K562 (cell line): ENCODE data around the gene MRPL2. TPM values are rescaled to one million over a fixed set of nuclear protein-coding genes. Genes with fewer than 3 reads are reported as not detected.
A peak's percentile ranks its signal among the peaks of the same experiment; 100 is the strongest.

Experiments
- BACH1 ChIP-seq: fragments of 200-800 bp; sonication (Bioruptor generic); IDR thresholded peaks from 2 replicates; pipeline ENCODE4 v1.6.1; 2016; ENCODE audit warnings: missing genetic modification characterization, missing compliant biosample characterization
- E2F5 ChIP-seq: sonication (generic); formaldehyde crosslinking; IDR thresholded peaks from 2 replicates; pipeline ENCODE4 v1.8.0; 2022; ENCODE audit warnings: mild to moderate bottlenecking, missing genetic modification reagents
- EWSR1 ChIP-seq: fragments of 450-650 bp; IDR thresholded peaks from 2 replicates; pipeline ENCODE4 v1.6.1; 2018; ENCODE audit warnings: borderline replicate concordance, mild to moderate bottlenecking, low read depth, moderate library complexity; ENCODE audit not compliant: partially characterized antibody
- ILF3 ChIP-seq: fragments of 450-650 bp; IDR thresholded peaks from 2 replicates; pipeline ENCODE4 v1.6.1; 2018; ENCODE audit warnings: antibody characterized with exemption, mild to moderate bottlenecking, moderate library complexity, borderline replicate concordance
- MCM7 ChIP-seq, 2 experiments: fragments of 450-650 bp; IDR thresholded peaks; 2 replicates each; pipeline ENCODE4 v1.6.1; 2016 to 2018
- NR2C2 ChIP-seq, 2 experiments: fragments of 200-800 bp in 1 of 2; sonication (Bioruptor generic) in 1 of 2; sonication (generic) in 1 of 2; formaldehyde crosslinking in 1 of 2; IDR thresholded peaks; 2 replicates each; pipeline versions ENCODE4 v1.6.1 to v1.8.0; 2016 to 2022; ENCODE audit warnings: mild to moderate bottlenecking in 1 of 2, missing compliant biosample characterization in 1 of 2, missing genetic modification characterization in 1 of 2, missing genetic modification reagents in 1 of 2
- POLR2B ChIP-seq: fragments of 450-650 bp; IDR thresholded peaks from 2 replicates; pipeline ENCODE4 v1.6.1; 2018; ENCODE audit warnings: low read depth; ENCODE audit not compliant: partially characterized antibody
- PTRF ChIP-seq: fragments of 450-650 bp; IDR thresholded peaks from 2 replicates; pipeline ENCODE4 v1.6.1; 2016; ENCODE audit warnings: mild to moderate bottlenecking, missing genetic modification characterization, missing compliant biosample characterization
- SREBF2 ChIP-seq: sonication (generic); formaldehyde crosslinking; IDR thresholded peaks from 2 replicates; pipeline ENCODE4 v1.4.0; 2020; ENCODE audit warnings: mild to moderate bottlenecking, missing genetic modification reagents
- SRSF3 ChIP-seq: fragments of 200-400 bp; formaldehyde crosslinking; IDR thresholded peaks from 2 replicates; pipeline ENCODE4 v1.6.1; 2016; ENCODE audit warnings: mild to moderate bottlenecking, low read length, moderate library complexity; ENCODE audit not compliant: insufficient read depth
- TEAD4 ChIP-seq, 2 experiments: sonication (generic) in 1 of 2; formaldehyde crosslinking in 1 of 2; IDR thresholded peaks; 2 replicates each; pipeline versions ENCODE4 v1.6.1 to v1.8.0; 2012 to 2022; ENCODE audit warnings: borderline replicate concordance in 1 of 2, inconsistent platforms in 1 of 2, low read length in 1 of 2, mild to moderate bottlenecking in 1 of 2, missing genetic modification reagents in 1 of 2
- TSHZ1 ChIP-seq: fragments of 250-450 bp; sonication (Bioruptor Pico); IDR thresholded peaks from 2 replicates; pipeline ENCODE4 v1.4.0; 2020; ENCODE audit warnings: mild to moderate bottlenecking, moderate library complexity
- ZFP30 ChIP-seq: fragments of 250-450 bp; sonication (Bioruptor Pico); IDR thresholded peaks from 2 replicates; pipeline ENCODE4 v1.8.0; 2022; ENCODE audit warnings: moderate library complexity, mild to moderate bottlenecking, inconsistent platforms, borderline replicate concordance
- ZNF561 ChIP-seq: fragments of 450-650 bp; formaldehyde crosslinking; conservative IDR thresholded peaks from 2 replicates; pipeline ENCODE4 v1.4.0; 2020; ENCODE audit warnings: mild to moderate bottlenecking, moderate library complexity
- ZNF77 ChIP-seq: fragments of 250-450 bp; sonication (Bioruptor Pico); IDR thresholded peaks from 2 replicates; pipeline ENCODE4 v1.5.0; 2020
- polyA plus RNA-seq, 8 experiments: library from polyadenylated mRNA; depleted of rRNA in 4 of 8; stranded (reverse) in 5 of 8; unstranded in 3 of 8; fragments of >200 nt; fragmentation: Nextera tagmentation in 2 of 8; fragmentation: Illumina TruSeq in 1 of 8; extraction: Ambion mirVana in 2 of 8; extraction: Trizol in 1 of 8; gene quantifications; 2 replicates each; pipeline versions ENCODE4 v1.2.1 to v1.2.3, GENCODE V29; 2011 to 2014; ENCODE audit warnings: inconsistent platforms in 1 of 8, missing spikeins in 1 of 8
- total RNA-seq, 7 experiments: library from RNA; depleted of rRNA in 6 of 7; stranded (reverse); fragments of >200 nt in 6 of 7; fragmentation: Illumina TruSeq in 2 of 7; extraction: Trizol in 2 of 7; gene quantifications; 2 replicates each; pipeline versions ENCODE4 v1.2.1 to v1.2.3, GENCODE V29; 2011 to 2021; ENCODE audit warnings: low replicate concordance in 1 of 7
- TF ChIP-seq, protein P1 (sequence below): fragments of 250-450 bp; sonication (Bioruptor Pico); IDR thresholded peaks from 2 replicates; pipeline ENCODE4 v1.8.0; 2021; ENCODE audit warnings: mild to moderate bottlenecking, moderate library complexity
- TF ChIP-seq, protein P2 (sequence below), 2 experiments: fragments of 450-650 bp; IDR thresholded peaks; 2 replicates each; pipeline ENCODE4 v1.6.1; 2018; ENCODE audit warnings: mild to moderate bottlenecking in 2 of 2, low read depth in 1 of 2; ENCODE audit not compliant: partially characterized antibody in 2 of 2

Gene MRPL2
- total and polyA plus RNA-seq, 9 of the 15 experiments (the other 6 are each of a cell fraction or from before 2014, with no cell fraction given), result 63.1 to 262 (median 121) TPM

GRCh38 chr6:43013843-43014433 is 45.3 kb downstream of the MRPL2 start, which contains the start of the genes KLHDC3 and MEA1 (continued):
- TF ChIP-seq TSHZ1 (CRISPR knock-in tag) (no peak), MCM7 (IDR thresholded peaks at IDR 0.05) (no peak), ZFP30 (no peak), NR2C2 (CRISPR knock-in tag; IDR thresholded peaks at IDR 0.05) (0 out of 2 replicates have a peak, but pooled peaks have one; percentile 21), NR2C2 (tag; IDR thresholded peaks at IDR 0.05) (peak; percentile 81; the same call in 1 of the 2 replicates), ZNF561 (no peak), ILF3 (no peak), E2F5 (CRISPR knock-in tag) (no peak), EWSR1 (no peak), ZNF77 (CRISPR knock-in tag) (no peak), PTRF (tag) (no peak), TEAD4 (IDR thresholded peaks at IDR 0.05; ENCODE audit: low read length) (peak; percentile 35; the same call in 1 of the 2 replicates), TEAD4 (CRISPR knock-in tag; IDR thresholded peaks at IDR 0.05; ENCODE audit: borderline replicate concordance) (no peak), BACH1 (tag) (no peak), SRSF3 (no peak), SREBF2 (CRISPR knock-in tag) (no peak), POLR2B (peak; percentile 24)
- TF ChIP-seq, protein P1, sequence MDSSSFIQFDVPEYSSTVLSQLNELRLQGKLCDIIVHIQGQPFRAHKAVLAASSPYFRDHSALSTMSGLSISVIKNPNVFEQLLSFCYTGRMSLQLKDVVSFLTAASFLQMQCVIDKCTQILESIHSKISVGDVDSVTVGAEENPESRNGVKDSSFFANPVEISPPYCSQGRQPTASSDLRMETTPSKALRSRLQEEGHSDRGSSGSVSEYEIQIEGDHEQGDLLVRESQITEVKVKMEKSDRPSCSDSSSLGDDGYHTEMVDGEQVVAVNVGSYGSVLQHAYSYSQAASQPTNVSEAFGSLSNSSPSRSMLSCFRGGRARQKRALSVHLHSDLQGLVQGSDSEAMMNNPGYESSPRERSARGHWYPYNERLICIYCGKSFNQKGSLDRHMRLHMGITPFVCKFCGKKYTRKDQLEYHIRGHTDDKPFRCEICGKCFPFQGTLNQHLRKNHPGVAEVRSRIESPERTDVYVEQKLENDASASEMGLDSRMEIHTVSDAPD, result no peak
- TF ChIP-seq, protein P2, sequence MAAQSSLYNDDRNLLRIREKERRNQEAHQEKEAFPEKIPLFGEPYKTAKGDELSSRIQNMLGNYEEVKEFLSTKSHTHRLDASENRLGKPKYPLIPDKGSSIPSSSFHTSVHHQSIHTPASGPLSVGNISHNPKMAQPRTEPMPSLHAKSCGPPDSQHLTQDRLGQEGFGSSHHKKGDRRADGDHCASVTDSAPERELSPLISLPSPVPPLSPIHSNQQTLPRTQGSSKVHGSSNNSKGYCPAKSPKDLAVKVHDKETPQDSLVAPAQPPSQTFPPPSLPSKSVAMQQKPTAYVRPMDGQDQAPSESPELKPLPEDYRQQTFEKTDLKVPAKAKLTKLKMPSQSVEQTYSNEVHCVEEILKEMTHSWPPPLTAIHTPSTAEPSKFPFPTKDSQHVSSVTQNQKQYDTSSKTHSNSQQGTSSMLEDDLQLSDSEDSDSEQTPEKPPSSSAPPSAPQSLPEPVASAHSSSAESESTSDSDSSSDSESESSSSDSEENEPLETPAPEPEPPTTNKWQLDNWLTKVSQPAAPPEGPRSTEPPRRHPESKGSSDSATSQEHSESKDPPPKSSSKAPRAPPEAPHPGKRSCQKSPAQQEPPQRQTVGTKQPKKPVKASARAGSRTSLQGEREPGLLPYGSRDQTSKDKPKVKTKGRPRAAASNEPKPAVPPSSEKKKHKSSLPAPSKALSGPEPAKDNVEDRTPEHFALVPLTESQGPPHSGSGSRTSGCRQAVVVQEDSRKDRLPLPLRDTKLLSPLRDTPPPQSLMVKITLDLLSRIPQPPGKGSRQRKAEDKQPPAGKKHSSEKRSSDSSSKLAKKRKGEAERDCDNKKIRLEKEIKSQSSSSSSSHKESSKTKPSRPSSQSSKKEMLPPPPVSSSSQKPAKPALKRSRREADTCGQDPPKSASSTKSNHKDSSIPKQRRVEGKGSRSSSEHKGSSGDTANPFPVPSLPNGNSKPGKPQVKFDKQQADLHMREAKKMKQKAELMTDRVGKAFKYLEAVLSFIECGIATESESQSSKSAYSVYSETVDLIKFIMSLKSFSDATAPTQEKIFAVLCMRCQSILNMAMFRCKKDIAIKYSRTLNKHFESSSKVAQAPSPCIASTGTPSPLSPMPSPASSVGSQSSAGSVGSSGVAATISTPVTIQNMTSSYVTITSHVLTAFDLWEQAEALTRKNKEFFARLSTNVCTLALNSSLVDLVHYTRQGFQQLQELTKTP (IDR thresholded peaks at IDR 0.05; ENCODE audit: low read depth in 1 of 2, partially characterized antibody in 2 of 2), result peak in 1 of 2 experiments; percentile 94
